Measurements from ENCODE around the gene SAPCD1.

Gene SAPCD1

GRCh38 chr6:31742894-31743293, 19.6 kb upstream of the SAPCD1 start:
- TF ChIP-seq CTCF (IDR thresholded peaks at IDR 0.05; ENCODE audit: low read depth, low read length): no peak
- H3K4me3 ChIP-seq (ENCODE audit: low read depth, low read length): no peak overlapping the region

GRCh38 chr6:31744422-31744821, 18.0 kb upstream of the SAPCD1 start:
- H3K4me3 ChIP-seq (ENCODE audit: low read depth, low read length): no peak overlapping the region
- no peak for TF ChIP-seq CTCF (IDR thresholded peaks at IDR 0.05; ENCODE audit: low read depth, low read length)

GRCh38 chr6:31749301-31750036, 13.0 kb upstream of the SAPCD1 start:
- no peak for TF ChIP-seq CTCF (IDR thresholded peaks at IDR 0.05; ENCODE audit: low read depth, low read length)
- H3K4me3 ChIP-seq (ENCODE audit: low read depth, low read length): no peak overlapping the region

GRCh38 chr6:31750411-31751022, 11.9 kb upstream of the SAPCD1 start:
- no peak overlapping the region for H3K4me3 ChIP-seq (ENCODE audit: low read depth, low read length)
- no peak for TF ChIP-seq CTCF (IDR thresholded peaks at IDR 0.05; ENCODE audit: low read depth, low read length)

- no peak overlapping the region for H3K4me3 ChIP-seq (ENCODE audit: low read depth, low read length)
- TF ChIP-seq CTCF (IDR thresholded peaks at IDR 0.05; ENCODE audit: low read depth, low read length): no peak
Observed at GRCh38 chr6:31752739-31753319, 9.6 kb upstream of the SAPCD1 start.

- H3K4me3 ChIP-seq (ENCODE audit: low read depth, low read length): no peak overlapping the region
- TF ChIP-seq CTCF (IDR thresholded peaks at IDR 0.05; ENCODE audit: low read depth, low read length): no peak
Observed at GRCh38 chr6:31758281-31758680, 4.2 kb upstream of the SAPCD1 start.

- no peak overlapping the region for H3K4me3 ChIP-seq (ENCODE audit: low read depth, low read length)
Observed at GRCh38 chr6:31760790-31761189, 1.7 kb upstream of the SAPCD1 start.

More at GRCh38 chr6:31760790-31761189, 1.7 kb upstream of the SAPCD1 start:
- no peak for TF ChIP-seq CTCF (IDR thresholded peaks at IDR 0.05; ENCODE audit: low read depth, low read length)
